Jurkat, Clone E6-1 (cell line): ENCODE data around the gene JCHAIN.
"Not testable (repeated sequence)": the region's sequence is repeated elsewhere in the genome, so short reads cannot be mapped to it uniquely, and the experiment has no call there.

Experiments used
- DNase-seq: peaks from one replicate; pipeline ENCODE4 v3.0.0-alpha.2; 2011; ENCODE audit warnings: low read depth, low spot score
- H3K4me3 ChIP-seq: 2 replicates; pipeline ENCODE4 v1.5.1; 2011; ENCODE audit warnings: mild to moderate bottlenecking, low read length, control low read depth, moderate library complexity

The JCHAIN gene

GRCh38 chr4:70698435-70698834 lies 32.1 kb upstream of the JCHAIN start:
- not testable (repeated sequence) for DNase-seq, H3K4me3 ChIP-seq

GRCh38 chr4:70694633-70695032 lies 28.3 kb upstream of the JCHAIN start:
- DNase-seq, H3K4me3 ChIP-seq: not testable (repeated sequence)

- no peak overlapping the region for H3K4me3 ChIP-seq
- no peak for DNase-seq
Observed at GRCh38 chr4:70691661-70692060, 25.4 kb upstream of the JCHAIN start.

- peak overlapping the region; percentile 84 for H3K4me3 ChIP-seq
- no peak for DNase-seq
Observed at GRCh38 chr4:70688795-70689231, 22.5 kb upstream of the JCHAIN start.

GRCh38 chr4:70687821-70688794 lies 21.8 kb upstream of the JCHAIN start, which contains the start of gene UTP3:
Gene UTP3 (plus strand): TSS chr4:70688532. CDS start chr4:70688678, 146 bp downstream.
- peak; percentile 99 for DNase-seq
- peak within 1 kb of the TSS; percentile 84 for H3K4me3 ChIP-seq

- H3K4me3 ChIP-seq = peak overlapping the region; percentile 84
- no peak for DNase-seq
Observed at GRCh38 chr4:70687392-70687791, 21.1 kb upstream of the JCHAIN start.

GRCh38 chr4:70682142-70682541 lies 15.8 kb upstream of the JCHAIN start:
- DNase-seq, H3K4me3 ChIP-seq: not testable (repeated sequence)

GRCh38 chr4:70681704-70682103 lies 15.4 kb upstream of the JCHAIN start:
- no peak overlapping the region for H3K4me3 ChIP-seq
- no peak for DNase-seq

GRCh38 chr4:70680934-70681333 lies 14.6 kb upstream of the JCHAIN start:
- H3K4me3 ChIP-seq = no peak overlapping the region
- DNase-seq = no peak

- H3K4me3 ChIP-seq = no peak overlapping the region
- peak; percentile 93 for DNase-seq
Observed at GRCh38 chr4:70678383-70678999, 12.2 kb upstream of the JCHAIN start.

GRCh38 chr4:70676554-70677090 lies 10.3 kb upstream of the JCHAIN start:
- no peak overlapping the region for H3K4me3 ChIP-seq
- peak; percentile 68 for DNase-seq

- no peak for DNase-seq
- no peak overlapping the region for H3K4me3 ChIP-seq
Observed at GRCh38 chr4:70674731-70675130, 8.4 kb upstream of the JCHAIN start.

GRCh38 chr4:70674191-70674590 lies 7.9 kb upstream of the JCHAIN start:
- DNase-seq = no peak
- H3K4me3 ChIP-seq = no peak overlapping the region

- DNase-seq = no peak
- no peak overlapping the region for H3K4me3 ChIP-seq
Observed at GRCh38 chr4:70671091-70671490, 4.8 kb upstream of the JCHAIN start.

GRCh38 chr4:70670332-70671014 lies 4.2 kb upstream of the JCHAIN start:
- no peak overlapping the region for H3K4me3 ChIP-seq
- no peak for DNase-seq

- no peak for DNase-seq
- H3K4me3 ChIP-seq = no peak overlapping the region
Observed at GRCh38 chr4:70667740-70668535, 1.6 kb upstream of the JCHAIN start.

- not testable (repeated sequence) for DNase-seq, H3K4me3 ChIP-seq
Observed at GRCh38 chr4:70661309-70661922, 4.9 kb downstream of the JCHAIN start.

- H3K4me3 ChIP-seq = no peak overlapping the region
- DNase-seq = no peak
Observed at GRCh38 chr4:70660106-70660505, 6.2 kb downstream of the JCHAIN start.
